ENCODE data around the gene TP53TG5.

The TP53TG5 gene

GRCh38 chr20:45405571-45406259 lies 27.6 kb upstream of the TP53TG5 start:
- no peak for DNase-seq

GRCh38 chr20:45404438-45404837 lies 26.3 kb upstream of the TP53TG5 start:
- no peak for DNase-seq

- DNase-seq = no peak
These were observed 24.8 kb upstream of the TP53TG5 start for GRCh38 chr20:45402946-45403345.

- DNase-seq = no peak
These were observed 22.4 kb upstream of the TP53TG5 start for GRCh38 chr20:45400346-45401031.

- no peak for DNase-seq
These were observed 20.9 kb upstream of the TP53TG5 start for GRCh38 chr20:45399018-45399417.

- no peak for DNase-seq
These were observed 16.9 kb upstream of the TP53TG5 start for GRCh38 chr20:45395114-45395415.

- no peak for DNase-seq
These were observed 16.3 kb upstream of the TP53TG5 start for GRCh38 chr20:45394221-45395113.

- no peak for DNase-seq
These were observed 14.6 kb upstream of the TP53TG5 start for GRCh38 chr20:45392733-45393132.

- DNase-seq = no peak
These were observed 13.4 kb upstream of the TP53TG5 start for GRCh38 chr20:45391559-45391958.

GRCh38 chr20:45390931-45391330 lies 12.8 kb upstream of the TP53TG5 start:
- DNase-seq = no peak

GRCh38 chr20:45387274-45387673 lies 9.1 kb upstream of the TP53TG5 start:
- DNase-seq = no peak

GRCh38 chr20:45377269-45377668 lies 856 bp downstream of the TP53TG5 start:
- DNase-seq = no peak

GRCh38 chr20:45374966-45375365 lies 3.2 kb downstream of the TP53TG5 start:
- DNase-seq = no peak

GRCh38 chr20:45374101-45374467 lies 4.0 kb downstream of the TP53TG5 start:
- no peak for DNase-seq

- peak; percentile 28 for DNase-seq
These were observed 4.6 kb downstream of the TP53TG5 start for GRCh38 chr20:45373353-45374100.

- DNase-seq = no peak
These were observed 5.3 kb downstream of the TP53TG5 start for GRCh38 chr20:45372646-45373352.

- no peak for DNase-seq
These were observed 5.9 kb downstream of the TP53TG5 start for GRCh38 chr20:45372241-45372640.

- no peak for DNase-seq
These were observed 7.5 kb downstream of the TP53TG5 start for GRCh38 chr20:45370571-45371160.

- no peak for DNase-seq
These were observed 9.7 kb downstream of the TP53TG5 start for GRCh38 chr20:45368221-45368980.

- no peak for DNase-seq
These were observed 11.0 kb downstream of the TP53TG5 start for GRCh38 chr20:45367126-45367525.

- DNase-seq = no peak
These were observed 11.5 kb downstream of the TP53TG5 start for GRCh38 chr20:45366631-45367030.
